HG03139 (cell line): ENCODE data around the gene PARVB.

ENCODE experiments used
- ATAC-seq: cut with Tn5 transposase; IDR thresholded peaks from one replicate; pipeline ENCODE4 v1.9.1; 2021; ENCODE audit not compliant: unreplicated experiment

The PARVB gene

DNA sequence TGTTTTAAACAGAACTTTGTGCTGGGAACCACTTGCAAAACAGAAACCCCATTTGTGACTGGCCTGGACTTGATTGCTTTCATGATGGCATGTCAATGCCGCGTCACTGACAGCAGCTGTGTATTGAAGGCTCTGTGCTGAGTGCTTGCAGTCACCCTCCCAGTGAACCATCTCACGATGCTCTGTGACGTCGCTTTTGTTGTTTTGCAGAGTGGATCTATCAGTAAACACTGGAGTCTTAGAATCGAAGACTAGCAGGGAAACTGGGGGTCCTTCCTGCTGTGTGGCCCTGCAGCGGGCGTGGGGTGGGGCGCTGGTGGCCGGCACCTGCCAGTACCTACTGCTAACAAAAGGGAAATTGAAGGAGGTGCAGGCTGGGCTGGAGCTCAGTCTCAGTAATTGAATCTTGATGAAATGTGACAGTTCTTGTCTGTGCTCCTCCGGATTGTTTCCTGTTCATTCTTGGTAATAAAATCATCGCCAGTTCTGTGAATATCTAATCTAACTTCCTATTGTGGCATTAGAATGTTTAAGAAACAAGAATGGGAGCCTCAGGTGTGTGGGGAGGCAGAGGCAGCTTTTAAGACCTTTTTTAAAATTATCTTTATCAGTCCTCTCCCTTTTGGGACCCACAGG, 106.1 kb downstream of the PARVB start:
- no peak for ATAC-seq

DNA sequence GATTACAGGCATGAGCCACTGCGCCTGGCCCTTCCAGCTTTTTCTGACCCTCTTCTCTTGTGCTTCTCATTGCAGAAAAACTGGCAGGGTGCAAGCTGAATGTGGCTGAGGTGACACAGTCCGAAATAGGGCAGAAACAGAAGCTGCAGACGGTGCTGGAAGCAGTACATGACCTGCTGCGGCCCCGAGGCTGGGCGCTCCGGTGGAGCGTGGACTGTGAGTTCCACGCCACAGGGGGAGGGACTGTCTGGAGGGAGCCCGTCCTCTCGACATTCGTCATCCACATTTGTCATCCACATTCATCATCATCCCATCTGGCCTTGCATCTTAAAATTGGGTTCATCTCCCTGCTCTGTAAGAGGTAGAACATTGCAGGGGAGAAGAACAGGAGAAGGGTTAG, 107.3 kb downstream of the PARVB start:
- ATAC-seq, result no peak

DNA sequence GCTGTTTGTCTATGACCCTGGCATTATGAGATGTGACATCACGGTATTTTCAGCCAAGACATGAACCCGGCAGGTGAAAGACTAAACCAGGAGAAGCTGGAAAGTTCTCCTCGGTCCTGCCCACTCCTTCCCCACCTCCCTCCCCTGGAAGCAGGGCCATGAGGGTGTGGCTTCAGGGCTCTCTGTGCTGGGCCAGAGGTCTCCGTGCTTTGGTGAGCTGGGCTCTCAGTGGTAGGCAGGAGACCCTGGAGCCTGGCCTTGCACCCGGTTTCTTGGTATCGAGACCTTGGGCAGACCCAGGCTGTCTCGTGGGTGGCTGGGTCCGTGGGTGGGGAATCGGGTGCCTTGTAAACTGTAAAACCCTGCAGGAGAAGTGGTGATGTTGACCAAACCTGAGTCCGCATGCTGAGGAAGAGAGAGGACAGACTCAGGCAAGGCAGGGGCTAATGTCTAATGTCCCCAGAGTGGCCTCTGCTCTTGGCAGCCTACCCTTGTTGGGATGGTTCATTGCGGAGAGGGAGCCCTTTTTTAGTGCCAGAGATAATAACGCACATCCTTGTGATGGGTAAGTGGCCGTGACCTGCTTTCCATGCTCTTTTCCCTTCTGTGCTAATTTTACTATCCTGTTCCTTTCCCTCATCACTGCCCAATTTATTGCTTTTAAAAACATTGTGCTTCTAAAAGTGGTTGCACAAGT, 108.0 kb downstream of the PARVB start:
- no peak for ATAC-seq

DNA sequence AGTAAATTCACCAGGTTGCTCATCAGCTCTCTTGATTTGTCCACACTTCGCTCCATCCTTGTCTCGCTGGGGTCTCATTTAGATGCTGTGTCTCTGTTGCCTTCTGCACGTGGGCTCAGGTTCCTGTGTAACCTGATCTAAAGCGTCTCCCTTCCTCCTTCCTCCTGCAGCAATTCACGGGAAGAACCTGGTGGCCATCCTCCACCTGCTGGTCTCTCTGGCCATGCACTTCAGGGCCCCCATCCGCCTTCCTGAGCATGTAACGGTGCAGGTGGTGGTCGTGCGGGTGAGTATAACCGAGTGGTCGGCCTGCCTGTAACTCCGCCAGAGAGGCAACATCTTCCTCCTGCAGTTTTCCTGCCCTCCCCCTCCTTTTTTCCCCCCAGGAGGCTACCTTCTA, 108.6 kb downstream of the PARVB start:
- no peak for ATAC-seq

DNA sequence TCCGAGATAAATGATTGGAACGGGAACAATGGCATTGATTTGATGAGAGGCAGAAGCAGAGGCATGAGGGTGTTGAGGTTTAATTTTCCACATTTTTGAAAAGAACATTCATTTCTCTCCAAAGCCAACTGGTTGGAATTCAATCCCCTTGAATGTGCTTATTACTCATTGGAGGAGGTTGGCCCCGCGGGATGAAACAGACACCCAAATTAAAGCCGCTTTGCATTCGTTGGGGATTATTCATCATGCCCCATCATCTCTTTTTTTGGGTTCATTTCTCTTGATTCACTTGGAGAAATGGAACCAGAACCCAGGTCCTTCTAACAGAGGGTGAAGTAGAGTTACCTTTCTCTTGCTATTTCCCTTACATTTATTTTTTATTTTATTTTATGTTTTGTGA, 109.1 kb downstream of the PARVB start:
- no peak for ATAC-seq

DNA sequence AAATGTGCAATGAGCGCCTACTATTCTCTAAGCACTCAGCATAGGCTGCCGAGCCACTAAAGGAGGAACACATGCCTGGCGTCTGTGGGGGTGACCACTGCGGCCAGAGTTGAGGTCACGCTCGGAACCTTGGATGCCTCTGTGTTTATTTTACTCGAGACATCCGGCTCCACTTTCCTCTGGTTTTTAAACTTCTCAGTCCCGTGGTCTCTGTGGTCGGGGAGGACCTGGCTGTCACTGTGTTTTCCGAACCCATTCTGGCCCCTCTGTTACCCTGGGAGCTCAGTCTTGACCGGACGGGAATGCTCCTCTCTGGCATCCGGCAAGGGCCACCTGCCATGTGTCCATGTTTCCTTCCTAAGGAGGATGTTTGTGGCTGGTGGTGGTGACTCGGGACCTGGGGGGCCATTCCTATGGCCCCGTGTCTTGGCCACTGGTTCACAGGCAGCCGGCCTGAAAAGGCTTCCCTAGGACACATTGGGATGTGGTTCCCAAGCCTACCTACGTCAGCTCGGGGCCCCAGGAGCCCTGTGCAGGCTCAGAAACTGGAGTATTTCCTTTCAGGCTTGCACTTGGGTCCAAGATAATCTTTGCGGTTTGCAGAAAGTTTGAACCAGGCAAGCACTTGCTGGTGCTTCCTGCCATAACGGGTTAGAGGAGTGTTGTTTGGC, 109.9 kb downstream of the PARVB start:
- ATAC-seq, result no peak

DNA sequence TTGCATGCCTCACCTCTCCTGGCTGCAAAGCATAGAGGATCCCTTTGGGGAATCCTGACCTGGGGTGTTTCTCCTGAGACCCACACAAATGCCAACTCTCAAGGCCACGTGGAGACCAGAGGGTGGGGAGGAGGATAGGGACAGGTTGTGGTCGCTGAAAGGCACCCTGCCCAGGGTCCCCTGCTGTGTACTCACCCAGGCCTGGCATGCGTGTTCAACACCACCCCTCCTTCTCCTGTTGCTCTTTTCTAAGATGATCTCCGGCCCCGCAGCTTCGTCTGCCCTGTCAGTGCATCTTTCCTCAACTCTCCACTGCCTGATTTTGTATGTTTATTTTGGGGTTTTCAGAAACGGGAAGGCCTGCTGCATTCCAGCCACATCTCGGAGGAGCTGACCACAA, 112.0 kb downstream of the PARVB start:
- no peak for ATAC-seq

DNA sequence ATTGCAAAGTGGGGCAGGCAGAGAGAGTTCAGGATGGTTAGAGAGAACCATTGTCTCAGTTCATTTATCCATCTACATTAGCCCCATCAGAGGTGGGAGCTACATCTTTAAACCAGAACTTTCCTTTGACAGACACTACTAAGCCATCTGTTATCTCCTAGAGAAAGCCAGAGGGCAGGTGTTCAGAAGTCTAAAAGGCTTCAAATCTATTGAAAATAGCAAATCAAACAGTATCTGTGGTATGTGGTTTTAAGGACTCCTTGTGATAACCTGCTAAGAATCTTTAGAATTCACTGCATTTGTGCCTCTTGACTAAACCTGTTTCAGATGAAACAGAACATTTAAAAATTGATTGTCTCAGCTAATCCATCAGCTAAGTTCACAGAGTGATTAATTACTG, 112.7 kb downstream of the PARVB start:
- ATAC-seq, result no peak

DNA sequence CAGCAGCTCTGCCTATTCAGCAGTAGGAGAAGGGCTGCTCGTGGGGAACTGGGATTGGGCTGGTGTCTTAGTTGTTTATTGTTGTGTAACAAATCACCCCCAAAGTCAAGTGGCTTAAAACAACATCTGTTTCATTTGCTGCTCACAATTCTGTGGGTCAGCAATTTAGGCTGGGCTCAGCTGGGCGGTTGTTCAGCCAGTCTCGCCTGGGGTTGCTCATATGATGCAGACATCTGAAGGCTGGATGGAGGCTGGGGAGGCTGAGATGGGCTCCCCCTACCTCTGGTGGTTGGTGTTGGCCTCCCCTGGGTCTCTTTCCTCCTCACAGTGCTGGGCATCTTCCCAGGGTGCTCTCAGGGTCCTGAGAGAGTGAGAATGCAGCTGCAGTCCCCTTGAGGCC, 113.3 kb downstream of the PARVB start:
- ATAC-seq, result no peak

DNA sequence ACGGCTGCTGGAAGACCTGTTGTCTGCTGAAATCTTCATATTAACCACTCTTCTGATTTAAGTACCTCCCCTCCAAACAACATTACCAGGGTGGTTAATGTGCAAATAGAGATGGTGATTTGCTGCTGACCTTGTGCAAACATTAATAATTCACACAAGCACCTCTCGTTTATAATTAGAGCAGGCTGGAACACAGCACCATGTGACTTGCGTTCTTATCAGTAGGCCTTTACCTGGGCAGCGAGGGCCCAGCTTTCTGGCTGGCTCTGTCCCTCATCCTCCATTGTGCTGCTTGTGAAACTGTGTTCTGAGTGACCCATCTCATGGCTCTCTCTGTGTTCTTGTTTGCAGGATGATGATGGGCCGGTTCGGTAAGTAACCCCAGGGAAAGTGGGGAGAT, 115.7 kb downstream of the PARVB start:
- no peak for ATAC-seq

DNA sequence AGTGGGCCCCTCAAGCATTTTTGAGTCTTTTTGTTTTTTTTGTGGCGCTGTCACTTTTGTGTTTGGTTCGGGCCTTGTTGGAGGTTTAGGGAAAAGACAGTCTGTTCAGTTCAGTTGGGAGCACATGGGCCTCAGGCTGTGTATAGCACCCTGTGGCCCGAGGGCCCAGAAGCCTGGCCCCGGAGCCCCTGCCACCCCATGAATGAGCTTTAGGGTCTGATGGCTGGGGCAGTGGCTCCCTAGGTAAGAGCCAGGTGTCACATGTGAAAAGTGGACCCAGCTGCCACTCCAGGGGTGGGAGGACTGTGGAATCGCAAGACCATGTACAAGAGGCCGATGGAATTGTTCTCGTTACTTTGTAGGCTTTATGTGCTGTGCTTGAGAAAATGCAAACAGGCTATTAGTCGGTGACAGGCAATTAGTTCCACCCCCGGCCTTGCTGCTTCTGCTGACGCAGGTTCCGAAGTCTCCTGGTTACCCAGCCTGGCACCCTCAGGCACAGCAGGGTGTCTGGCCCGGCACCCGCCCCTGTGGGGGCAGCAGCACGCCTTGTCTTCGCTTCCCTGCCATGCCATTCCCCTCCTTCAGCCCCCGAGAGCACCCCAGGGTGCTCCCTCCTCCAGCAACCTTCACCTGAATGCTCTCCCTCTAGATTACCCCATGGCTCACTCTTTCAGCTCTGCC, 118.5 kb downstream of the PARVB start:
- ATAC-seq, result no peak

DNA sequence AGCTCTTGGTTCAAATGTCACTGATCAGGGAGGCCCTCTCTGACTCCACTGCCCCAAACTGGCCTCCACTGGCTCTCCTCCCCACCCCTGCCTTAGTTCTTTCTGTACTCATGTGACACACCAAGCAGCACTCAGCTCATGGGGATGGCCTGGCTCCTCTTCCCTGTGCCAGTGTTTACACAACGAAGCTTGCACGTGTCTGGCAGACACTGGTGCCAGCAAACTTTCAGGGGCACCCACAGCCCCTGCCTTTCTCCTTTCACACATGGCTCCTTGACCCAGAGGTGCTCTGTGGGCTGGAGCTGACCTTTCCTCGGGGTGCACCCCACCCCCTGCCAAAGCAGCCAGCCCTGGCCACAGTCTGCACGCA, 119.0 kb downstream of the PARVB start:
- no peak for ATAC-seq

DNA sequence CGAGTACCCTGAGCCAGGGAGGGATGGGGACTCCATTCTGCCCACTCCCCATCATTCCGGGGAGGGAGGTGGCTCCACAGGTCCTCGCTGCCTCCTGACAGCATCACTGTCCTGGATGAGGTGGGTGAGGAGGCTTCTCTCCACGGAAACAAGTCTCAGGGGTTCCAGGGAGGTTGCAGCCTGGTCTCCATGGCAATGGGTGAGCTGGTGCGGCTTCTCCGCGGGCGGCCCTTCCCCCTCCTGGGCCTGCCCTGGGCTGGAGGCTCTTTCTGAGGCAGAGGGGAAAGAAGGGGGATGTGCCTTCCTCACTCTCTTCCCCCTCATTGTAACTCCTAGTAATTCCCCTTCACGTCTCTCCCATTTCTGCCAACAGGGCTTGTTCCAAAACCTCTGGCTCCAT, 119.5 kb downstream of the PARVB start:
- ATAC-seq, result no peak

DNA sequence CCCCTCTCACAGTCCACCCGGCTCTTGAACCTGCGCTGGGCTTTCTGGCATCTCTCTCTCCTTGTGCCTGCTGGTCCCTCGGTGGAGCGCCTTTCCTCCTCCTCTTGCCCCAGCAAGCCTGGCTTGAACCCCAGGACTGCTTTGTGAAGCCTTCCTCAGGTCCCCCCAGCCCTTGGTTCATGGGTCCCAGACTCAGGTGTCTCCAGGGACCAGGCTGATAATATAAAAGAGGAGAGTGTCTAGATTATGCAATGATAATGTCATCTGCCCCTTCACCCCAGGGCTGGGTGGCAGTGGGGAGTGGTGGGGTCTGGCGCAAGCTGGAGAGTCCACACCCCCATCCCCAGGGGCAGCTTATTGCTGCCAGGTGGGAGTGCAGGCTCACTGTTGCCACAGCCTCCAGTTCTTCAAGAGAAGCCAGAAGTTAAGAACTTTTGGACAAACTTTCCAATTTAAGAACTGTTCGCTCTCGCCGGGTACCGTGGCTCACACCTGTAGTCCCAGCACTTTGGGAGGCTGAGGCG, 120.0 kb downstream of the PARVB start:
- no peak for ATAC-seq

DNA sequence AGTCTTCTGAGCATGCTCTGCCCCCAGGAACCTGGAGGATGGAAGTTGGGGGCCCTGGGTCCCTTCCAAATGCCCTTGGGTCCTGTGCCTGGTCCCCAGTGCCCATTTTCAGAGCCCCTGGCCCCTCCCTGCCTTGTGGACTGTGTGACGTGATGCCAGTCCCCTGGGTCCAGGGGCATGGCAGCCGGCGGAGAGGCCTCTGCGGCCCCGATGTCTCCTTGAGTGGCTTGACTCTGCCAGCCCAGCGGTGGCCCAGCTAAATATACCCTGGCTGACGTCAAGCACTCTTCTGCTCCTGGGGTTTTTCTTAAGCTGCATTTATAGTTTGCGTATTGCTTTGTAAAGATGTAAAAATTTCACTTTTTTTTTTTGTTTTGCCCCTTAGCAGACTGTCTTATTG, 121.4 kb downstream of the PARVB start:
- no peak for ATAC-seq

DNA sequence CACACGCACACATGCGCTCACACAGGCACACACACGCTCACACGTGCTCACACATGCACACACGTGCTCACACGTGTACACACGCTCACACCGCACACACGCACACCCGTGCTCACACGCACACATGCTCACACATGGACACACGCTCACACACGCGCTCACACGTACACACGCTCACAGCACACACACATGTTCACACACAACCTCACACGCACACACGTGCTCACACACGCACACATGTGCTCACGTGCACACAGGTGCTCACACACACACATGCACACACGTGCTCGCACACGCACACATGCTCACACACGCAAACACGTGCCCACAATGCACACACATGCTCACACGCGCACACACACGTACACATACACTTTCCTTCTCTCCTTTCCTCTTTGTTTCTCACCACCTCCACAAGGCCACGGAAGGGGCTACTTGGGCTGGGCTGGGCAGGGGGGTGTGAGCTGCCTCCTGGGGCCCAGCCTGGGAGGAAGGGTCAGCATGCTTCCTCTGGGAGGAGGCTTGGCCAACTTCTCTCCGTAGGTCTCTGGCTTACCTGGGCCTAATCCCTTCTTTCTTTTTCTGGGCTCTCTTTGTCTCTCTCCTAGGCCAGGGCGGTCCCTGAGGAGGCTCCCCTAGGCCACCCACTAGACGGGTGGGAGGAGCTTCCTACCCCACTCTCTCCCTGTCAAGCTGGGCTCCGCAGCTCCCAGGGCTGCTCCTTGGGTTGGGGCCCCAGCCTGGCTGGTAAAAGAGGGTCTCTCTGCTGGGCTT, 122.2 kb downstream of the PARVB start:
- ATAC-seq, result no peak

DNA sequence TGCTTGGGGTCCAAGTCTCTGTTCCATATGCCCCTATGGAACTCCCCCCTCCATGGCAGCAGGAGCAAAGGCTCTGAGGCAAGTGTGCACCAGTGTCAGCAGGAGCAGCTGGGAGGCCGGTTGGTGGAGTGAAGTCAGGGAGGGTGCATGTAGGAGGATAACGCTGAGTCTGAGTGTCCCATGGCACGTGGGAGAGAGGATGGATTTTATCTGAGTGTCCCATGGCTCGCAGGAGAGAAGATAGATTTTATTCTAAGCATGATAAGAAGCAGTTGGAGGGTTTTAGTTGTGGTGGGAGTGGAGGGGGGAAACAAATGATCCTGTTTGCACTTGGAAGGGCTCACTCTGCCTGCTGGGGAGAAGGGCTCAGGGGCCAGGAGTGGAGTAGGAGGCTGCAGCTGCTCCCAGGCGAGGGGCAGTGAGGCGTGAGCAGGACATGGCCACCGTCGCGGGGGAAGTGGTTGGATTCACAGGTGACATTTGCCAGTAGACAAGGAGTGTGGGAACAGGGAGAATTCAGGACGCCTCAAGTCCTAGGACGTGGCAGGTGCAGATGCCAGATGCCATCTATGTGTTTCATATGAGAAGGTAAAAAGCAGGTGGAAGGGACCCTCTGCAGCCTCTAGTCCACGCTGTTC, 123.0 kb downstream of the PARVB start:
- ATAC-seq, result no peak

DNA sequence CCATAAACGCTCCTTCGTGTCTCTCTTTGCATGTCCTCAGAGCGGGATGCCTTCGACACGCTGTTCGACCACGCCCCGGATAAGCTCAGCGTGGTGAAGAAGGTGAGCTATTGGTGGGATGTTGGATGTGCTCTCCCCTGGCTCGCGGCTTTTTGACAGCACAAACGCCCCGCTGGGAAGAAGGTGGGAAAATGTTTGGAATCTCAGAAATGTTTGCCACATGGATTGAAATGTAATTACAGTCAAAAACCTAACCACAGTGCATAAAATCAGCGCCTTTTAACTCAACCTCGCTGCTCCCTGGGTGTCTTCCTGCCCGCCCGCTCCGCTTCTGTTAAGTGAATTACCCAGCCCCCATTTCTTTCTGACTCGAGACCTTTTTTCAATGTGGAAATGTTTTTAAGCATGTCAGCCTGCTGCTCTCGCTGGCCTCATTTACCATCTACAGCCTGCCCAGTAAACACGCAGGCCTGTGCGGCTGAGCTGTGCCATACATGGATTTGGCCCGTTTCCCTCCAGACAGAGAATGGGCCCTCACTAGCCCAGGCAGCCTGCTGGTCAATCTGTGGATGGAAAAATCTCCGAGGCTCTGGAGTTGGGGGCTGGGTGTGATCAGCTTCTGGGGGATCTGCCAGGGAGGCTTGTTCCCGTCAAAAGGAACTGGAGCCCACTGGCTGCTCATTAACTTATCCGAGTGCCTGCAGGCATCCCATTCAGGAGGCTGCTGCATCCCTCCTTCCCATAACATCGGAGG, 123.9 kb downstream of the PARVB start:
- no peak for ATAC-seq

DNA sequence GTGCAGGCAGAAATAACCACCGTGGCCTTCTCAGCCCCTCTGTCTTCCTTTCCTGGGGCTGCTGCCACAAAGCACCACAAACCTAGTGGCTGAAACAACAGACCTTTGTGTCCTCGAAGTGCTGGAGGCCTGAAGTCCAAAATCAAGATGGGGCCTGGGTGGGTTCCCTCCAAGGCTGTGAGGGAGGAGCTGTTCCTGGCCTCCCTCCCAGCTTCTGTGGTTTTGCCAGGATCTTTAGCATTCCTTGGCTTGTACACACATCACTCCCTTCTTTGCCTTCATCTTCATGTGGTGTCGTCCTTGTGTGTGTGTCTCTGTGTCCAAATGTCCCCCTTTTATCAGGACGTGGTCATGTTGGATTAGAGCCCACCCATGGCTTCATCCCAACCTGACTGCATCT, 127.6 kb downstream of the PARVB start:
- ATAC-seq, result no peak

DNA sequence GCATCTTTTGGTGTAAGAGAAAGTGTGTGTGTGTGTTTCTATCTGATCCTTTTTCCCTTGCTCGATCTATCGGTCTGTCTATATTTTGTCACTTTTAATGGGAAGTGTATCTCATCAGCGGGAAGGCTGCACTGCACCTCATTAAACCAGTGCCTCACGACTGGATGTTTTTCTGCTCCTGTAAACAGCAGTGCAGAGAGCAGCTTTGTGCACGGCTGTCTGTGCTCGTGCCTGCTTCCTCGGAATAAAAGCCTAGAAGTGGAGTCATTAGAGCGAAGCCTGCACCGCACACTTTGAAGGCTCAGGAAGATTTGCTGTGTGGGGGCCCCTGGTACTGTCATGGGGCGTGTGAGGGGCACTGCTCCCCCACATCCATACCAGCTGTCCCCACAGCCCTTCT, 129.6 kb downstream of the PARVB start:
- no peak for ATAC-seq
